H9 (cell line): ENCODE measurements around the gene MYL3. TPM values are rescaled to one million over a fixed set of nuclear protein-coding genes. Genes with fewer than 3 reads are reported as not detected.

Experiments
- DNase-seq: peaks from one replicate; pipeline ENCODE4 v3.0.0-alpha.2; 2017
- H2AFZ ChIP-seq: one replicate; pipeline ENCODE4 v1.6.1; 2013; ENCODE audit warnings: mild to moderate bottlenecking, low read length, control low read depth, moderate library complexity
- H2AK5ac ChIP-seq: 2 replicates; pipeline ENCODE4 v1.6.1; 2013; ENCODE audit warnings: low read length, control low read depth, mixed read lengths; ENCODE audit not compliant: insufficient read length
- H2BK120ac ChIP-seq: one replicate; pipeline ENCODE4 v1.6.1; 2013; ENCODE audit warnings: low read depth, mild to moderate bottlenecking, low read length, control low read depth, inconsistent platforms; ENCODE audit not compliant: poor library complexity, severe bottlenecking
- H2BK12ac ChIP-seq: 2 replicates; pipeline ENCODE4 v1.6.1; 2013; ENCODE audit warnings: low read length, control low read depth, mixed read lengths, low read depth; ENCODE audit not compliant: insufficient read length
- H2BK15ac ChIP-seq: 2 replicates; pipeline ENCODE4 v1.6.1; 2013; ENCODE audit warnings: low read depth, low read length, control low read depth
- H2BK20ac ChIP-seq: one replicate; pipeline ENCODE4 v1.6.1; 2013; ENCODE audit warnings: low read depth, mild to moderate bottlenecking, low read length, control low read depth, inconsistent platforms; ENCODE audit not compliant: poor library complexity, severe bottlenecking
- H2BK5ac ChIP-seq: 2 replicates; pipeline ENCODE4 v1.6.1; 2013; ENCODE audit warnings: low read length, control low read depth, mixed read lengths; ENCODE audit not compliant: insufficient read length
- H3K14ac ChIP-seq: 2 replicates; pipeline ENCODE4 v1.6.1; 2013; ENCODE audit warnings: low read length, control low read depth; ENCODE audit not compliant: insufficient read depth
- H3K18ac ChIP-seq: 2 replicates; pipeline ENCODE4 v1.6.1; 2013; ENCODE audit warnings: low read depth, mild to moderate bottlenecking, mixed read lengths, low read length, control low read depth; ENCODE audit not compliant: insufficient read length
- H3K23ac ChIP-seq: 2 replicates; pipeline ENCODE4 v1.6.1; 2013; ENCODE audit warnings: low read length, control low read depth, mixed read lengths, low read depth; ENCODE audit not compliant: insufficient read length
- H3K23me2 ChIP-seq: 2 replicates; pipeline ENCODE4 v1.6.1; 2013; ENCODE audit warnings: low read depth, mild to moderate bottlenecking, mixed read lengths, low read length, control low read depth; ENCODE audit not compliant: insufficient read length, poor library complexity, severe bottlenecking
- H3K27ac ChIP-seq: 2 replicates; pipeline ENCODE4 v1.5.1; 2013; ENCODE audit warnings: low read length, control low read depth, mixed read lengths, low read depth; ENCODE audit not compliant: insufficient read length
- H3K27me3 ChIP-seq: 2 replicates; pipeline ENCODE4 v1.6.1; 2013; ENCODE audit warnings: low read length, control low read depth, inconsistent platforms; ENCODE audit not compliant: insufficient read depth
- H3K4ac ChIP-seq: 2 replicates; pipeline ENCODE4 v1.6.1; 2013; ENCODE audit warnings: low read depth, mild to moderate bottlenecking, control low read depth, inconsistent platforms, low read length, moderate library complexity
- H3K4me1 ChIP-seq: 2 replicates; pipeline ENCODE4 v1.6.1; 2013; ENCODE audit warnings: low read length, control low read depth, inconsistent platforms; ENCODE audit not compliant: insufficient read depth
- H3K4me2 ChIP-seq: 2 replicates; pipeline ENCODE4 v1.6.1; 2013; ENCODE audit warnings: low read length, control low read depth, mixed read lengths; ENCODE audit not compliant: insufficient read length, insufficient read depth
- H3K56ac ChIP-seq: 2 replicates; pipeline ENCODE4 v1.6.1; 2013; ENCODE audit warnings: low read depth, mild to moderate bottlenecking, mixed read lengths, low read length, control low read depth; ENCODE audit not compliant: insufficient read length
- H3K79me1 ChIP-seq: 2 replicates; pipeline ENCODE4 v1.6.1; 2013; ENCODE audit warnings: low read depth, mild to moderate bottlenecking, moderate library complexity, low read length, control low read depth, inconsistent platforms; ENCODE audit not compliant: insufficient read depth, poor library complexity, severe bottlenecking
- H3K79me2 ChIP-seq: 2 replicates; pipeline ENCODE4 v1.6.1; 2013; ENCODE audit warnings: low read length, control low read depth, inconsistent platforms; ENCODE audit not compliant: insufficient read depth
- H3K9ac ChIP-seq: 2 replicates; pipeline ENCODE4 v1.6.1; 2013; ENCODE audit warnings: low read length, control low read depth, mixed read lengths; ENCODE audit not compliant: insufficient read length; ENCODE audit errors: extremely low read depth
- H3K9me3 ChIP-seq: one replicate; pipeline ENCODE4 v1.6.1; 2013; ENCODE audit warnings: low read depth, low read length, inconsistent platforms; ENCODE audit not compliant: control insufficient read depth
- H3T11ph ChIP-seq: one replicate; pipeline ENCODE4 v1.6.1; 2013; ENCODE audit warnings: mild to moderate bottlenecking, low read length, control low read depth, inconsistent platforms
- H4K20me1 ChIP-seq: one replicate; pipeline ENCODE4 v1.6.1; 2013; ENCODE audit not compliant: control insufficient read depth, insufficient read length, insufficient read depth
- H4K5ac ChIP-seq: 2 replicates; pipeline ENCODE4 v1.6.1; 2013; ENCODE audit warnings: low read depth, mild to moderate bottlenecking, mixed read lengths, low read length, control low read depth; ENCODE audit not compliant: insufficient read length
- H4K8ac ChIP-seq: replicated peaks from 2 replicates; pipeline ENCODE4 v1.6.1; 2013; ENCODE audit warnings: low read length, control low read depth, mixed read lengths, low read depth; ENCODE audit not compliant: insufficient read length
- H4K91ac ChIP-seq: 2 replicates; pipeline ENCODE4 v1.6.1; 2013; ENCODE audit warnings: low read depth, mild to moderate bottlenecking, moderate library complexity, mixed read lengths, low read length, control low read depth; ENCODE audit not compliant: insufficient read length
- H3K27ac Mint-ChIP-seq, 3 experiments: 2 replicates in 2 of 3; 3 replicates in 1 of 3; pipeline ENCODE4 v1.8.0; 2020 to 2021; ENCODE audit warnings: mixed read lengths in 3 of 3, mild to moderate bottlenecking in 1 of 3, moderate library complexity in 1 of 3
- H3K27me3 Mint-ChIP-seq: 2 replicates; pipeline ENCODE4 v1.8.0; 2021; ENCODE audit warnings: low read depth, mild to moderate bottlenecking, moderate library complexity, mixed read lengths
- H3K36me3 Mint-ChIP-seq, 3 experiments: 2 replicates in 2 of 3; 3 replicates in 1 of 3; pipeline ENCODE4 v1.8.0; 2020 to 2021; ENCODE audit warnings: low read depth in 3 of 3, mixed read lengths in 3 of 3; ENCODE audit not compliant: insufficient read depth in 1 of 3
- H3K4me1 Mint-ChIP-seq, 2 experiments: 2 replicates each; pipeline ENCODE4 v1.8.0; 2020; ENCODE audit warnings: mixed read lengths in 2 of 2
- H3K4me3 Mint-ChIP-seq, 2 experiments: 2 replicates in 1 of 2; 3 replicates in 1 of 2; pipeline ENCODE4 v1.8.0; 2020 to 2021; ENCODE audit warnings: mild to moderate bottlenecking in 2 of 2, mixed read lengths in 2 of 2, moderate library complexity in 1 of 2
- H3K9me3 Mint-ChIP-seq, 2 experiments: 2 replicates in 1 of 2; 3 replicates in 1 of 2; pipeline ENCODE4 v1.8.0; 2020; ENCODE audit warnings: mild to moderate bottlenecking in 2 of 2, mixed read lengths in 2 of 2, moderate library complexity in 1 of 2
- CTCF ChIP-seq: fragments of 200-600 bp; sonication (generic); conservative IDR thresholded peaks from 3 replicates; pipeline ENCODE4 v1.8.0; 2021; ENCODE audit warnings: antibody characterized with exemption, mild to moderate bottlenecking
- WGBS: extraction: QIAGEN DNeasy Blood & Tissue Kit; methylation state at CpG from one replicate; pipeline ENCODE4 v1.1.7; 2013; ENCODE audit warnings: missing lambda C conversion rate, low lambda C conversion rate, mixed read lengths; ENCODE audit not compliant: insufficient read length; ENCODE audit errors: extremely low coverage; 5-methylcytosine and 5-hydroxymethylcytosine counted together
- total RNA-seq: library from RNA; stranded (reverse); gene quantifications from 2 replicates; pipeline ENCODE4 v1.2.1, GENCODE V29; 2021

MYL3 gene
- total RNA-seq, 1 experiment from 2014 or later = 0.24 TPM

GRCh38 chr3:46856576-46857471, 6.4 kb downstream of the MYL3 start:
- no peaks in the 10 kb centered on the region for H3K4me1 Mint-ChIP-seq
- no peak for DNase-seq
- WGBS = no CpG with 5 or more reads among the region's 17 CpGs

More at GRCh38 chr3:46856576-46857471, 6.4 kb downstream of the MYL3 start:
- no peaks in the 10 kb centered on the region for H3K4me1 ChIP-seq
- no peak overlapping the region for H3K18ac ChIP-seq
- no peak overlapping the region for H2BK5ac ChIP-seq
- H3K9ac ChIP-seq = no peak overlapping the region
- no peaks in the 10 kb centered on the region for H3K27me3 ChIP-seq
- H3K23me2 ChIP-seq = no peaks in the 10 kb centered on the region
- H3K4ac ChIP-seq = no peak overlapping the region
- Mint-ChIP-seq H3K36me3 (no peaks in the 10 kb centered on the region), H3K4me3 (no peak overlapping the region), H3K27ac (peak overlapping the region in 1 of 3 experiments; percentile 62; a peak in 1 of 7 replicates), H3K9me3 (no peaks in the 10 kb centered on the region; a peak in 1 of 5 replicates), H3K27me3 (peaks cover 37% of the 10 kb centered on the region)
- no peak overlapping the region for H3K56ac ChIP-seq
- TF ChIP-seq CTCF = no peak
- no peaks in the 10 kb centered on the region for H3K79me1 ChIP-seq
- no peak overlapping the region for H3K27ac ChIP-seq
- no peak overlapping the region for H3K4me2 ChIP-seq
- H3K23ac ChIP-seq = no peak overlapping the region
- no peaks in the 10 kb centered on the region for H4K20me1 ChIP-seq
- no peak overlapping the region for H2BK120ac ChIP-seq
- no peak overlapping the region for H4K8ac ChIP-seq
- H4K5ac ChIP-seq = no peak overlapping the region
- no peaks in the 10 kb centered on the region for H3K79me2 ChIP-seq
- no peak overlapping the region for H2AFZ ChIP-seq
- no peak overlapping the region for H3T11ph ChIP-seq
- no peak overlapping the region for H2AK5ac ChIP-seq
- H3K9me3 ChIP-seq = no peaks in the 10 kb centered on the region
- H2BK15ac ChIP-seq = no peak overlapping the region
- no peak overlapping the region for H2BK12ac ChIP-seq
- H4K91ac ChIP-seq = no peak overlapping the region
- no peak overlapping the region for H2BK20ac ChIP-seq
- no peak overlapping the region; the same call in 1 of the 2 replicates for H3K14ac ChIP-seq
